Measurements from ENCODE around the gene SNAPC5. TPM values are rescaled to one million over a fixed set of nuclear protein-coding genes. Genes with fewer than 3 reads are reported as not detected.

SNAPC5 gene
- 13.2 and 15.6 TPM in 2 replicates for total RNA-seq

GRCh38 chr15:66497502-66498455 is at the start of gene SNAPC5:
TSS of gene SNAPC5 (minus strand) at chr15:66497762. CDS start at chr15:66497731, 31 bp downstream.

GRCh38 chr15:66504563-66505429 is 7.2 kb upstream of the SNAPC5 start, which contains the start of the genes RPL4 and ZWILCH:
TSS of gene RPL4 (minus strand) at chr15:66504855. CDS start at chr15:66504790, 65 bp downstream.
TSS of gene ZWILCH (plus strand) at chr15:66505326. CDS start at chr15:66505339, 13 bp downstream.

Small RNA genes lying within 50 kb of the gene (small RNA-seq; reads per million reads assigned to genes)
- gene MIR4512 (0.11 reads per million), gene RF01159 (not detected), gene SNORD16 (not detected), gene SNORD18A (not detected), gene SNORD18B (not detected), gene SNORD18C (not detected)

Other genes starting within 250 kb of the SNAPC5 start
- gene MEGF11, start 244.0 kb downstream of the SNAPC5 start, total RNA-seq: not detected in 2 replicates
- 19.7 and 23.5 TPM in 2 replicates for gene DIS3L, start 204.2 kb downstream of the SNAPC5 start, total RNA-seq
- 15.4 and 19.0 TPM in 2 replicates for gene TIPIN, start 141.1 kb downstream of the SNAPC5 start, total RNA-seq
- gene MAP2K1, start 110.8 kb downstream of the SNAPC5 start, total RNA-seq: 18.0 and 25.6 TPM in 2 replicates
- gene RPL4, start 7.1 kb upstream of the SNAPC5 start, total RNA-seq: 2,872 and 3,457 TPM in 2 replicates
- gene ZWILCH, start 7.6 kb upstream of the SNAPC5 start, total RNA-seq: 18.7 and 40.5 TPM in 2 replicates
- not detected in 2 replicates for gene LCTL, start 68.2 kb upstream of the SNAPC5 start, total RNA-seq
- 7.7 and 13.9 TPM in 2 replicates for gene SMAD6, start 204.5 kb upstream of the SNAPC5 start, total RNA-seq

Measured in subcutaneous preadipocyte (primary cell).